ENCODE results near the gene ASPA. TPM values are rescaled to one million over a fixed set of nuclear protein-coding genes. Genes with fewer than 3 reads are reported as not detected.
"Not testable (repeated sequence)": the region's sequence is repeated elsewhere in the genome, so short reads cannot be mapped to it uniquely, and the experiment has no call there.

ASPA gene
- polyA plus RNA-seq = 1 to 10 TPM; 1.9 to 8.1 (median 3.8) TPM
- long read RNA-seq, donor 1 = 0 reads
- long read RNA-seq, donor 2, full-length matches to known transcripts = 1 of 1 reads
- long read RNA-seq, donor 2, partial matches to known transcripts = 0 of 1 reads
- long read RNA-seq, donor 2, other reads (novel, unspliced or antisense) = 0 of 1 reads
- long read RNA-seq, donor 3 = 0 reads
- long read RNA-seq, donor 4 = 0 reads
- long read RNA-seq, donor 5 = 0 reads
- long read RNA-seq, donor 6 = 0 reads
- long read RNA-seq, donor 7 = 0 reads
- long read RNA-seq, donor 8 = 0 reads
- long read RNA-seq, donor 9 = 0 reads
- long read RNA-seq, donor 10, full-length matches to known transcripts = 1 of 1 reads
- long read RNA-seq, donor 10, partial matches to known transcripts = 0 of 1 reads
- long read RNA-seq, donor 10, other reads (novel, unspliced or antisense) = 0 of 1 reads

- DNase-seq = peak; percentile 65 to 80
- 9 to 28% (median 16%) methylated on average over 7 of the region's 7 CpGs for WGBS, 3 donors
- FAIRE-seq = no peak
- H3K4me1 ChIP-seq (ENCODE audit: control insufficient read depth in 3 of 3, insufficient read depth in 2 of 3, low read depth in 1 of 3, low read length in 2 of 3) = peaks cover 0 to 22% (median 3%) of the 10 kb centered on the region in 3 donors
- peak within 1 kb of the TSS in 1 of 3 donors; percentile 51 for H3K4me3 ChIP-seq (ENCODE audit: low read depth in 1 of 3, low read length in 3 of 3)
- no peaks in the 10 kb centered on the region for H3K36me3 ChIP-seq (ENCODE audit: control insufficient read depth in 3 of 3, insufficient read depth in 2 of 3, low read depth in 1 of 3, low read length in 3 of 3)
- peak within 1 kb of the TSS; percentile 58 to 93 (median 72) for H3K27ac ChIP-seq (ENCODE audit: low read depth in 1 of 3, low read length in 2 of 3)
- H3K27me3 ChIP-seq (ENCODE audit: control insufficient read depth in 3 of 3, insufficient read depth in 3 of 3, low read length in 3 of 3) = no peaks in the 10 kb centered on the region
- no peaks in the 10 kb centered on the region for H3K9me3 ChIP-seq (ENCODE audit: control insufficient read depth in 2 of 2, insufficient read depth in 1 of 2, low read depth in 1 of 2, low read length in 1 of 2)
Observed at GRCh38 chr17:3475812-3476610, at the start of gene ASPA. Gene ASPA, plus strand, starts transcription at chr17:3475997. Its CDS starts 163 bp downstream, at chr17:3476160.

- not testable (repeated sequence) for H3K4me3 ChIP-seq (ENCODE audit: low read depth in 1 of 3, low read length in 3 of 3); H3K27me3 ChIP-seq (ENCODE audit: control insufficient read depth in 3 of 3, insufficient read depth in 3 of 3, low read length in 3 of 3); H3K27ac ChIP-seq (ENCODE audit: low read depth in 1 of 3, low read length in 2 of 3); H3K36me3 ChIP-seq (ENCODE audit: control insufficient read depth in 3 of 3, insufficient read depth in 2 of 3, low read depth in 1 of 3, low read length in 3 of 3); FAIRE-seq; H3K9me3 ChIP-seq (ENCODE audit: control insufficient read depth in 2 of 2, insufficient read depth in 1 of 2, low read depth in 1 of 2, low read length in 1 of 2); H3K4me1 ChIP-seq (ENCODE audit: control insufficient read depth in 3 of 3, insufficient read depth in 2 of 3, low read depth in 1 of 3, low read length in 2 of 3)
- peak in 1 of 2 donors; percentile 15 for DNase-seq
- WGBS, 3 donors = 27 to 49% (median 41%) methylated on average over 7 of the region's 7 CpGs
Observed at GRCh38 chr17:3433215-3433614, 42.6 kb upstream of the ASPA start.

GRCh38 chr17:3433741-3434140 is 42.1 kb upstream of the ASPA start, which contains the start of gene OR1E2:
Gene OR1E2, minus strand, starts transcription at chr17:3433841. Its CDS starts 0 bp downstream, at chr17:3433841.
- no peak for FAIRE-seq
- Histone ChIP-seq H3K27ac (ENCODE audit: low read depth in 1 of 3, low read length in 2 of 3) (no peak within 1 kb of the TSS), H3K36me3 (ENCODE audit: control insufficient read depth in 3 of 3, insufficient read depth in 2 of 3, low read depth in 1 of 3, low read length in 3 of 3) (no peaks in the 10 kb centered on the region), H3K4me1 (ENCODE audit: control insufficient read depth in 3 of 3, insufficient read depth in 2 of 3, low read depth in 1 of 3, low read length in 2 of 3) (no peaks in the 10 kb centered on the region), H3K4me3 (ENCODE audit: low read depth in 1 of 3, low read length in 3 of 3) (no peak within 1 kb of the TSS), H3K9me3 (ENCODE audit: control insufficient read depth in 2 of 2, insufficient read depth in 1 of 2, low read depth in 1 of 2, low read length in 1 of 2) (no peaks in the 10 kb centered on the region), H3K27me3 (ENCODE audit: control insufficient read depth in 3 of 3, insufficient read depth in 3 of 3, low read length in 3 of 3) (no peaks in the 10 kb centered on the region)
- 61 to 74% (median 66%) methylated on average over 3 of the region's 3 CpGs for WGBS, 3 donors
- DNase-seq = no peak

- Histone ChIP-seq H3K4me1 (ENCODE audit: control insufficient read depth in 3 of 3, insufficient read depth in 2 of 3, low read depth in 1 of 3, low read length in 2 of 3) (no peaks in the 10 kb centered on the region), H3K9me3 (ENCODE audit: control insufficient read depth in 2 of 2, insufficient read depth in 1 of 2, low read depth in 1 of 2, low read length in 1 of 2) (no peaks in the 10 kb centered on the region), H3K27me3 (ENCODE audit: control insufficient read depth in 3 of 3, insufficient read depth in 3 of 3, low read length in 3 of 3) (peaks cover 0 to 2% (median 2%) of the 10 kb centered on the region in 3 donors), H3K27ac (ENCODE audit: low read depth in 1 of 3, low read length in 2 of 3) (no peak overlapping the region), H3K36me3 (ENCODE audit: control insufficient read depth in 3 of 3, insufficient read depth in 2 of 3, low read depth in 1 of 3, low read length in 3 of 3) (no peaks in the 10 kb centered on the region), H3K4me3 (ENCODE audit: low read depth in 1 of 3, low read length in 3 of 3) (no peak overlapping the region)
- 44 to 63% (median 55%) methylated on average over 1 of the region's 1 CpG for WGBS, 3 donors
- DNase-seq (no peak), FAIRE-seq (no peak)
Observed at GRCh38 chr17:3438368-3438767, 37.4 kb upstream of the ASPA start.

- Histone ChIP-seq H3K4me1 (ENCODE audit: control insufficient read depth in 3 of 3, insufficient read depth in 2 of 3, low read depth in 1 of 3, low read length in 2 of 3) (no peaks in the 10 kb centered on the region), H3K27me3 (ENCODE audit: control insufficient read depth in 3 of 3, insufficient read depth in 3 of 3, low read length in 3 of 3) (peaks cover 0 to 2% (median 2%) of the 10 kb centered on the region in 3 donors), H3K4me3 (ENCODE audit: low read depth in 1 of 3, low read length in 3 of 3) (no peak overlapping the region), H3K27ac (ENCODE audit: low read depth in 1 of 3, low read length in 2 of 3) (no peak overlapping the region), H3K9me3 (ENCODE audit: control insufficient read depth in 2 of 2, insufficient read depth in 1 of 2, low read depth in 1 of 2, low read length in 1 of 2) (no peaks in the 10 kb centered on the region), H3K36me3 (ENCODE audit: control insufficient read depth in 3 of 3, insufficient read depth in 2 of 3, low read depth in 1 of 3, low read length in 3 of 3) (no peaks in the 10 kb centered on the region)
- FAIRE-seq (no peak), DNase-seq (no peak)
- WGBS, 3 donors = 61 to 73% (median 69%) methylated on average over 2 of the region's 2 CpGs
Observed at GRCh38 chr17:3440451-3440850, 35.3 kb upstream of the ASPA start.

GRCh38 chr17:3447625-3448024 is 28.2 kb upstream of the ASPA start:
- DNase-seq (peak in 1 of 2 donors; percentile 20), FAIRE-seq (no peak)
- WGBS, 3 donors = 56 to 71% (median 68%) methylated on average over 2 of the region's 2 CpGs
- Histone ChIP-seq H3K4me1 (ENCODE audit: control insufficient read depth in 3 of 3, insufficient read depth in 2 of 3, low read depth in 1 of 3, low read length in 2 of 3) (peaks cover 0 to 2% (median 0%) of the 10 kb centered on the region in 3 donors), H3K4me3 (ENCODE audit: low read depth in 1 of 3, low read length in 3 of 3) (no peak overlapping the region), H3K9me3 (ENCODE audit: control insufficient read depth in 2 of 2, insufficient read depth in 1 of 2, low read depth in 1 of 2, low read length in 1 of 2) (peaks cover 0 to 3% of the 10 kb centered on the region in 2 donors), H3K27ac (ENCODE audit: low read depth in 1 of 3, low read length in 2 of 3) (no peak overlapping the region), H3K36me3 (ENCODE audit: control insufficient read depth in 3 of 3, insufficient read depth in 2 of 3, low read depth in 1 of 3, low read length in 3 of 3) (no peaks in the 10 kb centered on the region), H3K27me3 (ENCODE audit: control insufficient read depth in 3 of 3, insufficient read depth in 3 of 3, low read length in 3 of 3) (no peaks in the 10 kb centered on the region)

- peak; percentile 6 to 62 for DNase-seq
- no peak for FAIRE-seq
- peaks cover 0 to 3% of the 10 kb centered on the region in 2 donors for H3K9me3 ChIP-seq (ENCODE audit: control insufficient read depth in 2 of 2, insufficient read depth in 1 of 2, low read depth in 1 of 2, low read length in 1 of 2)
- no peak overlapping the region for H3K27ac ChIP-seq (ENCODE audit: low read depth in 1 of 3, low read length in 2 of 3)
- H3K4me3 ChIP-seq (ENCODE audit: low read depth in 1 of 3, low read length in 3 of 3) = no peak overlapping the region
- H3K27me3 ChIP-seq (ENCODE audit: control insufficient read depth in 3 of 3, insufficient read depth in 3 of 3, low read length in 3 of 3) = no peaks in the 10 kb centered on the region
- H3K36me3 ChIP-seq (ENCODE audit: control insufficient read depth in 3 of 3, insufficient read depth in 2 of 3, low read depth in 1 of 3, low read length in 3 of 3) = no peaks in the 10 kb centered on the region
- 15 to 26% (median 23%) methylated on average over 2 of the region's 2 CpGs for WGBS, 3 donors
- peaks cover 0 to 2% (median 0%) of the 10 kb centered on the region in 3 donors for H3K4me1 ChIP-seq (ENCODE audit: control insufficient read depth in 3 of 3, insufficient read depth in 2 of 3, low read depth in 1 of 3, low read length in 2 of 3)
Observed at GRCh38 chr17:3448059-3448665, 27.6 kb upstream of the ASPA start.

- not testable (repeated sequence) for H3K9me3 ChIP-seq (ENCODE audit: control insufficient read depth in 2 of 2, insufficient read depth in 1 of 2, low read depth in 1 of 2, low read length in 1 of 2); H3K27me3 ChIP-seq (ENCODE audit: control insufficient read depth in 3 of 3, insufficient read depth in 3 of 3, low read length in 3 of 3); H3K4me3 ChIP-seq (ENCODE audit: low read depth in 1 of 3, low read length in 3 of 3); H3K36me3 ChIP-seq (ENCODE audit: control insufficient read depth in 3 of 3, insufficient read depth in 2 of 3, low read depth in 1 of 3, low read length in 3 of 3); DNase-seq; FAIRE-seq; H3K4me1 ChIP-seq (ENCODE audit: control insufficient read depth in 3 of 3, insufficient read depth in 2 of 3, low read depth in 1 of 3, low read length in 2 of 3); H3K27ac ChIP-seq (ENCODE audit: low read depth in 1 of 3, low read length in 2 of 3)
- 24 to 52% (median 44%) methylated on average over 1 of the region's 1 CpG for WGBS, 3 donors
Observed at GRCh38 chr17:3466355-3466754, 9.4 kb upstream of the ASPA start.
